Left lung (tissue), 10 donors: ENCODE data around the gene AMBRA1. TPM values are rescaled to one million over a fixed set of nuclear protein-coding genes. Genes with fewer than 3 reads are reported as not detected.
A peak's percentile ranks its signal among the peaks of the same experiment; 100 is the strongest.

Source experiments
- ATAC-seq: fragments of 200-7000 bp; cut with Tn5 transposase; one replicate; pipeline ENCODE4 v1.9.1; 2020; ENCODE audit warnings: moderate library complexity
- DNase-seq, 4 donors: peaks; one replicate each; pipeline ENCODE4 v3.0.0-alpha.2; 2013 to 2020
- H3K27ac ChIP-seq, 2 donors: fragments of 200-600 bp; sonication (generic) in 1 of 2; one replicate each; pipeline versions ENCODE4 v1.5.0 to v1.8.0; 2020 to 2021
- H3K27me3 ChIP-seq, 2 donors: fragments of 200-600 bp; sonication (generic) in 1 of 2; one replicate each; pipeline versions ENCODE4 v1.5.0 to v1.8.0; 2020 to 2021
- H3K36me3 ChIP-seq, 2 donors: fragments of 200-600 bp; sonication (generic) in 1 of 2; one replicate each; pipeline versions ENCODE4 v1.5.0 to v1.8.0; 2020 to 2021
- H3K4me1 ChIP-seq, 2 donors: fragments of 200-600 bp; one replicate each; pipeline ENCODE4 v1.8.0; 2021
- H3K4me3 ChIP-seq, 2 donors: fragments of 200-600 bp; sonication (generic) in 1 of 2; one replicate each; pipeline versions ENCODE4 v1.5.0 to v1.8.0; 2020 to 2021; ENCODE audit warnings: mild to moderate bottlenecking in 1 of 2
- H3K9me3 ChIP-seq, 2 donors: fragments of 200-600 bp; sonication (generic) in 1 of 2; one replicate each; pipeline versions ENCODE4 v1.5.0 to v1.8.0; 2020 to 2021
- intact Hi-C, 2 donors: fragments of 100-400 bp; cut with DNase I; formaldehyde crosslinking; loops; one replicate each; pipeline versions ENCODE4 v1.11.2 to v1.14.2; 2022
- polyA plus RNA-seq, 6 donors: library from polyadenylated mRNA; unstranded; fragments of 120-200 nt; gene quantifications; one replicate each; pipeline ENCODE4 v1.2.1, GENCODE V29; 2013; ENCODE audit not compliant: insufficient read length in 6 of 6
- total RNA-seq, 2 donors: library from RNA; stranded (reverse); fragmentation: NEBNext Ultra II Directional; extraction: Animal tissue kit (Norgen Biotek cat#: 25700); gene quantifications; one replicate each; pipeline ENCODE4 v1.2.1, GENCODE V29; 2021
- TF ChIP-seq, protein P1 (sequence below), 2 donors: fragments of 200-600 bp; sonication (generic) in 1 of 2; IDR thresholded peaks; one replicate each; pipeline versions ENCODE4 v1.5.0 to v1.8.0; 2021; ENCODE audit warnings: antibody characterized with exemption in 2 of 2
- donor health status: DM: no; HTN: yes; CAD: no.
- donor health status: DM: no; HTN: no; CAD: no.

Gene AMBRA1
- total and polyA plus RNA-seq, 8 donors = 20.4 to 28.2 (median 23.7) TPM

DNA sequence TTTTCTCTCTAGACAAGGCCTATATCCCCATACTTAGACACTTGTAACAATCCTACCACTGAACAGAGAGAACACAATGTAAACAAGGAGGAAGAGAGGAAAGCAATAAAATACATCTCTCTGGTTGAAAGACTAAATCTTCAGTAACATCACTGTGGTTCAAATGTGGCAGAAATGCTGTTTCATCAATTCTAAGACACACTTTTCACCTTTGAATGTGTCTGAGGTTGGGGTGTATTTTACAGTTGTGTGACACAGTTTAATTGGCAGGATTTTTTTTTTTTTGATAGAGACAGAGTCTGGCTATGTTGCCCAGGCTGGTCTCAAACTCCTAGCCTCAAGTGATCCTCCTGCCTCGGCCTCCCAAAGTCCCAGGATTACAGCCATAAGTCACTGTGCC is 79.5 kb downstream of the AMBRA1 start:
- TF ChIP-seq, protein P1, sequence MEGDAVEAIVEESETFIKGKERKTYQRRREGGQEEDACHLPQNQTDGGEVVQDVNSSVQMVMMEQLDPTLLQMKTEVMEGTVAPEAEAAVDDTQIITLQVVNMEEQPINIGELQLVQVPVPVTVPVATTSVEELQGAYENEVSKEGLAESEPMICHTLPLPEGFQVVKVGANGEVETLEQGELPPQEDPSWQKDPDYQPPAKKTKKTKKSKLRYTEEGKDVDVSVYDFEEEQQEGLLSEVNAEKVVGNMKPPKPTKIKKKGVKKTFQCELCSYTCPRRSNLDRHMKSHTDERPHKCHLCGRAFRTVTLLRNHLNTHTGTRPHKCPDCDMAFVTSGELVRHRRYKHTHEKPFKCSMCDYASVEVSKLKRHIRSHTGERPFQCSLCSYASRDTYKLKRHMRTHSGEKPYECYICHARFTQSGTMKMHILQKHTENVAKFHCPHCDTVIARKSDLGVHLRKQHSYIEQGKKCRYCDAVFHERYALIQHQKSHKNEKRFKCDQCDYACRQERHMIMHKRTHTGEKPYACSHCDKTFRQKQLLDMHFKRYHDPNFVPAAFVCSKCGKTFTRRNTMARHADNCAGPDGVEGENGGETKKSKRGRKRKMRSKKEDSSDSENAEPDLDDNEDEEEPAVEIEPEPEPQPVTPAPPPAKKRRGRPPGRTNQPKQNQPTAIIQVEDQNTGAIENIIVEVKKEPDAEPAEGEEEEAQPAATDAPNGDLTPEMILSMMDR (IDR thresholded peaks at IDR 0.05) = no peak
- Histone ChIP-seq H3K4me1 (peaks cover 0 to 22% of the 10 kb centered on the region in 2 donors), H3K4me3 (no peak overlapping the region), H3K27me3 (no peaks in the 10 kb centered on the region), H3K9me3 (no peaks in the 10 kb centered on the region), H3K27ac (peak overlapping the region in 1 of 2 donors; percentile 45), H3K36me3 (peaks cover 0 to 12% of the 10 kb centered on the region in 2 donors)
- no peak for ATAC-seq
- intact Hi-C loops = no loop called here
- no peak for DNase-seq

DNA sequence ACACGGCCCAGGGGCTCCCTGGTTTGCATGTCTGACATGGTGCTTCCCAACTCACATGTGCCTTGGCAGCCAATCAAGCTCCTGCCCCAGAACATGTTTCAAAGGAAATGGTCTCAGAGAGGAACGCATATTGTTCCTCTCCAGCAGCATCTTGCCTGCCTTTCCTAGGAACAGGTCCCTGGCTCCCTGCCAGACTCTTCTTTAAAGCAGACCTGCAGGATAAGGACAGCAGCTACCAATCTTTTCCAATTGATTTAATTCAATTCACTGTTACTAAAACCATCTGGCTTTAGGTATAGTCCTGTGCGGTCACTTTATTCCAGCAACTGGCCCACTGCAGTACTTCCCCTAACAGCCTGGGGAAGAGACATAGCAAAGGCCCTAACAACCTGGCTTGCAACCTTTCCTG is 79.9 kb downstream of the AMBRA1 start:
- ATAC-seq = peak; percentile 36
- TF ChIP-seq, protein P1 (IDR thresholded peaks at IDR 0.05) = no peak
- Histone ChIP-seq H3K4me1 (peaks cover 0 to 17% of the 10 kb centered on the region in 2 donors), H3K27ac (peak overlapping the region in 1 of 2 donors; percentile 45), H3K27me3 (no peaks in the 10 kb centered on the region), H3K9me3 (no peaks in the 10 kb centered on the region), H3K36me3 (peaks cover 0 to 12% of the 10 kb centered on the region in 2 donors), H3K4me3 (no peak overlapping the region)
- intact Hi-C loops = no loop called here
- DNase-seq = peak in 1 of 4 donors; percentile 33

DNA sequence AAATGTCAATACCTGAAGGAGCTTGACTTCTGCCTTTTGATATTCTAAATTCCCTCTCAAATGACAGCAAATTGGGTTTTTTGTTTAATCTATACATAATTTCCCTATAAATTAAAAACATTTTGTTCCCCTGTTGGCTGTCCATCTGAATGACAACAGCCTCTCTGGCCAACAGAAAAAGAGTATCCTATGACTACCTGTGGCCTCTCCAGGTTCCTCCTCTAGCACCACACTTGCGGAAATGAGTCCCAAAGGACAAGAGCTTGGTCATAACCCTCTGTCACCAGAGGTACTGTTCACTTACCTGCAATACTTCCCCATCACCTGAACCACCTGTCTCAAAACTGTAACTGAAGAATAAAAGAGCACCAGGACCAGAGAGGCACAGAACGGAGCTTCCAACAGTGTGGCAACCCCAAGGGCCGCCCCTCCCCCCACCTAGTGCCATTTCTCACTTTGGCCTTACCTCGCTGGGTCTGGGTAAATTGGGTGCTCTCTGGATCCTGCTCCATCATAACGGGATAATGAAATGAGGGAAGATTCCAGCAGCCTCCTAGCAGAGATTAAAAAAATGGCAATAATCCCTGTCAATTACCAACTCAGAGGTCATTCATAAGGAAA is 81.5 kb downstream of the AMBRA1 start:
- ATAC-seq (no peak), DNase-seq (no peak)
- intact Hi-C loops = no loop called here
- Histone ChIP-seq H3K27ac (no peak overlapping the region), H3K36me3 (peaks cover 0 to 28% of the 10 kb centered on the region in 2 donors), H3K4me1 (peaks cover 0 to 12% of the 10 kb centered on the region in 2 donors), H3K4me3 (no peak overlapping the region), H3K27me3 (no peaks in the 10 kb centered on the region), H3K9me3 (no peaks in the 10 kb centered on the region)
- TF ChIP-seq, protein P1 (IDR thresholded peaks at IDR 0.05) = no peak

DNA sequence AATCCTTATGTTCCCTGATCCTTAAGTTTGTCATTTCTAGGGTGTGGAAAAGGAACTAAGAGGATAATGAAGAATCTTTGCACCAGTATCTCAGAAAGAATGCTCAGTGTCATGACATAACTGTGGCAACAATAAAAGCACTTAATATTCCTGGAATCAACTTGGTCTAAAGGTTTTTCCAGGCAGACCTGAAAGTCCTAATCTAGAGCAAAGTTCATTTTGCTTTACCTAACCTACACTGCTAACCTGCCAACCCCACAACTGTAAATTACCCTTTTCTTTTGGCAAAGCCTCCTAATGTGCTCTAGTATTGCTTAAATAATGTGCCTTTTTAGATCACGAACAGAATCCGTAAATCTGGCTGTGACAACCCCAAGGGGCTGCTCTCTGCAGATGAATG is 82.5 kb downstream of the AMBRA1 start:
- intact Hi-C loops = no loop called here
- no peaks in the 10 kb centered on the region for H3K9me3 ChIP-seq
- H3K27ac ChIP-seq = no peak overlapping the region
- peaks cover 0 to 30% of the 10 kb centered on the region in 2 donors for H3K36me3 ChIP-seq
- no peak overlapping the region for H3K4me3 ChIP-seq
- ATAC-seq = no peak
- TF ChIP-seq, protein P1 (IDR thresholded peaks at IDR 0.05) = no peak
- H3K27me3 ChIP-seq = no peaks in the 10 kb centered on the region
- no peak for DNase-seq
- peaks cover 0 to 12% of the 10 kb centered on the region in 2 donors for H3K4me1 ChIP-seq

DNA sequence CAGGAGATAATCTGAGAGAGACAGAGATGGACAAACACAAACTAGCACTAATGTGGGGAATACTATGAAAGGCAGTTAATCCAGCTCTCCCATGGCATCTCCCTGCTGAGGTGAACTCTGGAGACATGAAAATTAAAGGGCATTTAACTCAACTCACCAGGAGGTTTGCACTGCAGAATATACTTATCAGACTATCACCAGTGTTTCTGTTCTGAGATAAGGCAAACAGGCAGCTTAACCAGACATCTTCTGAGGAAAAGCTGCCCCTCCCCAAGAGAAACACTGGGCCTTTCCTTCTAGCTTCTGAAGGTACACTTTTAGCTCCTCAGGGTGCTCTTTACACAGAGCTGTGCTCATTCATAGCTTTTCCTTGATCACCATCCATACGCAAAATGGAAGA is 85.5 kb downstream of the AMBRA1 start:
- Histone ChIP-seq H3K27ac (no peak overlapping the region), H3K9me3 (no peaks in the 10 kb centered on the region), H3K4me3 (no peak overlapping the region), H3K27me3 (no peaks in the 10 kb centered on the region), H3K36me3 (peaks cover 0 to 43% of the 10 kb centered on the region in 2 donors), H3K4me1 (peaks cover 0 to 11% of the 10 kb centered on the region in 2 donors)
- no peak for DNase-seq
- TF ChIP-seq, protein P1 (IDR thresholded peaks at IDR 0.05) = no peak
- ATAC-seq = no peak
- intact Hi-C loops = no loop called here
